Activated CD4-positive, alpha-beta T cell treated with anti-CD3 and anti-CD28 coated beads for 24 hours (primary cell): ENCODE data around the gene ENDOV.
"Not testable (repeated sequence)": the region's sequence is repeated elsewhere in the genome, so short reads cannot be mapped to it uniquely, and the experiment has no call there.

Experiments used
- DNase-seq, 2 donors: peaks; one replicate each; pipeline ENCODE4 v3.0.0-alpha.2; 2020; ENCODE audit warnings: low read depth in 2 of 2

ENDOV gene

GRCh38 chr17:80388601-80389000 lies 26.4 kb upstream of the ENDOV start:
- no peak for DNase-seq

DNA sequence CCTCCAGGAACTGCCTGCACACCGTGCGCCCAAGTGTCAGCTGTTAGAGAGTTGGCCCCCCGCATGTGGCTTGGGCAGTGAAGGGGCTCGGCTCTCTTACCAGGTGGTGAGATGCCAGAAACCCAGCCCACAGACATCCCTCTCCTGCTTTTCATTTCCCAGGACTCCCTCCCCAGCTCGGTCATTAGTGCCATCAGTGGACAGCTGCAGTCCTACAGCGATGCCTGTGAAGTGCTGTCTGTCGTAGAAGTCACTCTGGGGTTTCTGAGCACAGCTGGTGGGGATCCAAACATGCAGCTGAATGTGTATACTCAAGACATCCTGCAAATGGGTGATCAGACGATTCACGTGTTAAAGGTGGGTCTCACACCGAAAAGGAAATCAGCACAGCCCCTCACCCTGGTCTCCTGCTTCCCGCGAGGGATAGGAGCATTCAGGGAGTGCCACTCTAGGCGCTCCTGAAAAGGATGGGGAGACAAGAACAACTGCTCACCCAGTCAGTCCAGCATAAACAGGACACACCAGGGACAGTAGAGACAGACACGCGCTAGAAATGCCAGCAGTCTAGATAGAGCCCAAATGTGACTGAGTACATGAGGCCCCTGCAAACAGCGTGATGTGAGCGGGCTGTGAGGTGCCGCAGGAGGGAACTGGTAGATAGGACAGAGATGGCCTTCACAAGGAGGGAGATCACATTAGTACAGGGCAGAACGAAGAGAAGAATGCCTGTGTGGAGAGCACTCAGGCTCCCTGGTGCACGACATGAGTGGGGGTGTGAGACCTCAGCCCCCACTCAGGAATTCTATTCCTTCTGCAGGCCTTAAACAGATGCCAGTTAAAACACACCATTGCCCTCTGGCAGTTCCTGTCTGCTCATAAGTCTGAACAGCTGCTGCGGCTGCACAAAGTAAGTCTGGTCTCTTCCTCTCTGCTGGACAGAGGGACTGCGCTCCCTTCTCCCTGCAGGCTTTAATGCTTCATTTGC lies 25.7 kb upstream of the ENDOV start:
- no peak for DNase-seq

- DNase-seq = no peak
Measured at GRCh38 chr17:80393241-80393890, 21.6 kb upstream of the ENDOV start.

- DNase-seq = no peak
Measured at GRCh38 chr17:80393961-80394360, 21.0 kb upstream of the ENDOV start.

GRCh38 chr17:80394629-80395216 lies 20.2 kb upstream of the ENDOV start:
- DNase-seq = no peak

- no peak for DNase-seq
Measured at GRCh38 chr17:80395402-80396151, 19.4 kb upstream of the ENDOV start.

- DNase-seq = no peak
Measured at GRCh38 chr17:80396157-80397033, 18.6 kb upstream of the ENDOV start.

DNA sequence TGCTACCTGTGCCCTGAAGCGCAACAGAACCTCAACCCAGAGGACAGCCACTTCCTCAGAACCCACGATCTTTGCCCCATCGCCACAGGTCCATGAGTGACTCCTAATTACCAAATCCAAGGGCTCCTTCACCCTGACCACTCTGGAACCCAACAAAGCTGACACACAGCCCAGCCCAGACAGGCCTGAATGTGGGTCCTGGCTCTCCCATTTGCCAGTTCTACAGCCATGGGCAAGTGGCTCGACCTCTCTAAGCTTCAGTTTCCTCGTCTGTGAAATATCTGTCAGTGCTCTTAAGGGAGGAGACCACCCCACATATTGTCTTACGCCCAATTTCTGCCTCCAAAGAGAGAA lies 18.0 kb upstream of the ENDOV start:
- no peak for DNase-seq

DNA sequence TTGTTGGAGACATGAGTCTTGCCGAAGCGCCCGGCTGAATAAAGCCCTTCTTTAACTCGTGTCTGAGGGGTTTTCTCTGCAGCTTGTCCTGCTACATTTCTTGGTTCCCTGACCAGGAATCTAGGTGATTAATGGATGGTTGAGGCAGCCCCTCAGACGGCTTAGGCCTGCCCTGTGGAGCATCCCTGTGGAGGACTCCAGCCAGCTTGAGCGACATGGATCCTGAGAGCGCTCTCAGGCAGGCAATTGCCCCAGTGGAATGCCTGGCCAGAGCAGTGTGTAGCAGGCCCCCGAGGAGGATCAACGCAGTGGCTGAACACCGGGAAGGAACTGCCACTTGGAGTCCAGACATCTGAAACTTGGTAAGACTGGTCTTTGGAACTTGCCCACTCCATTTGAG lies 17.3 kb upstream of the ENDOV start:
- DNase-seq = no peak

DNA sequence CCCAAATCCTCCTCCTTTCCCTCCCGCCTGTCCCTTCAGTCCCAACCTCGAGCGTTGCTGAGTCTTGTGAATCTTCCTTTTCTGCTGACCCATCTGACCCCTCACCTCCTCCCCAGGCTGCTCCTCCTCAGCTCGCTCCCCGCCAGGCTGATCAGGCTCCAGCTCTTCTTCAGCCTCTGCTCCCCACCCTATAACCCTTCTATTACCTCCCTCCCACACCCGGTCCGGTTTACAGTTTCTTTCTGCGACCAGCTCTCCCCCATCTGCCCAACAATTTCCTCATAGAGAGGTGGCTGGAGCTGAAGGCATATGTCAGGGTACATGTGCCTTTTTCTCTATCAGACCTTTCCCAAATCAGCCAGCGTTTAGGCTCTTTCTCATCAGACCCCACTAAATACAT lies 13.9 kb upstream of the ENDOV start:
- DNase-seq = not testable (repeated sequence)

DNA sequence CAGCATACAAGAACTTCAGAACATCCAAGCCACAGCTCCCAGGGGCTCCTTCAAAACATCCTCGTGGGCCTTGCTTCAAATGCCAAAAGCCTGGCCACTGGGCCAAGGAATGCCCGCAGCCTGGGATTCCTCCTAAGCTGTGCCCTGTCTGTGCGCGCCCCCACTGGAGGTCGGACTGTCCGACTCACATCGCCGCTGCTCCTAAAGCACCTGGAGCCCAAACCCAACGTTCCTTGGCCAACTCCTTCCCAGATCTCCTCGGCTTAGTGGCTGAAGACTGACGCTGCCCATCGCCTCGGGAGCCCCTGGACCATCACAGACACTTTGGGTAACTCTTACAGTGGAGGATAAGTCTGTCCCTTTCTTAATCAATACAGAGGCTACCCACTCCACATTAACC lies 12.9 kb upstream of the ENDOV start:
- DNase-seq = not testable (repeated sequence)

GRCh38 chr17:80402959-80403358 lies 12.0 kb upstream of the ENDOV start:
- DNase-seq = no peak

DNA sequence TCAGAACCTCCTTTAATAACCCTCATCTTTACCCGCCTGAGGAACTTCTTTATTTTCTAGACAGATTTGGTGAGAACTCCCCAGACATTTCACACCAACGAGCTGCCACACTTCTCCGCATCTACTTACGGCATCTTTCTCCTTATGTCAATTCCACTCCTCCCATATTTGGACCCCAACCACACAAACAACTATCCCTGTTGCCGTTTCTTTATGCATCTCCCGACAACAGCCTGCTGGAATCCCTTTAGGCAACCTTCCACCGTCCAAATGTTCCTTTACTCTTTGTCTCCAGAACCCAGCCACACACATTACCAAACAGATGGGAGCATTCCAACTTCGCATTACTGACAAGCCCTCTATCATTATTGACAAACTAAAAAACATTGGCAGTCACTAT lies 8.8 kb upstream of the ENDOV start:
- DNase-seq = no peak

DNA sequence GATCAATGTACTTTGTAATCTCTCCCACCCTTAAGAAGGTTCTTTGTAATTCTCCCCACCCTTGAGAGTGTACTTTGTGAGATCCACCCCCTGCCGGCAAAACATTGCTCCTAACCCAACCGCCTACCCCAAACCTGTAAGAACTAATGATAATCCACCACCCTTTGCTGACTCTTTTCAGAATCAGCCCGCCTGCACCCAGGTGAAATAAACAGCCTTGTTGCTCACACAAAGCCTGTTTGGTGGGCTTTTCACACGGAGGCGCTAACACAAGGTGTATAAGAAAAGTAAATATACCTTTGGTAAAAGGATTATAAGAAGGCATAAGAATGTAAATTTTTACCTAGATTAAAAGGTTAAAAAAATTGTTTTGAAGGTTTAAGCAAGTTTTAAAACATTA lies 7.0 kb upstream of the ENDOV start:
- DNase-seq = not testable (repeated sequence)

DNA sequence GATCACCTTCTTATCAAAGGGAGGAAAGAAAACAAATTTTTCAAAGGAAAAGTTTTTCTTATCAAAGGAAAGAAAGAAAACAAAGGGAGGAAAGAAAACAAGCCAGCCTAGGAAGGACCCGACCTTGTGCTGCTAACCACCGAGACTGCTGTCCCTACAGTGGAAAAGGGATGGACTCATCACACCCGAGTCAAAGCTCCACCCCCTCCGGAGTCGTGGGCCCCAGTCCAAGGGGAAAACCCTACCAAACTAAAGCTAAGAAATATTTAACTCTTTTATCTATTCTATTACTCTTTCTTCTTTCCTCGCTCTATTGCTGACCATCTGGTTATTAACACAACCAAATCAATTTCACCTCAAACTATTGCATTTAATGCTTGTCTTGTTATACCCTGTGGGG lies 6.1 kb upstream of the ENDOV start:
- no peak for DNase-seq

- no peak for DNase-seq
Measured at GRCh38 chr17:80409626-80410025, 5.3 kb upstream of the ENDOV start.

DNA sequence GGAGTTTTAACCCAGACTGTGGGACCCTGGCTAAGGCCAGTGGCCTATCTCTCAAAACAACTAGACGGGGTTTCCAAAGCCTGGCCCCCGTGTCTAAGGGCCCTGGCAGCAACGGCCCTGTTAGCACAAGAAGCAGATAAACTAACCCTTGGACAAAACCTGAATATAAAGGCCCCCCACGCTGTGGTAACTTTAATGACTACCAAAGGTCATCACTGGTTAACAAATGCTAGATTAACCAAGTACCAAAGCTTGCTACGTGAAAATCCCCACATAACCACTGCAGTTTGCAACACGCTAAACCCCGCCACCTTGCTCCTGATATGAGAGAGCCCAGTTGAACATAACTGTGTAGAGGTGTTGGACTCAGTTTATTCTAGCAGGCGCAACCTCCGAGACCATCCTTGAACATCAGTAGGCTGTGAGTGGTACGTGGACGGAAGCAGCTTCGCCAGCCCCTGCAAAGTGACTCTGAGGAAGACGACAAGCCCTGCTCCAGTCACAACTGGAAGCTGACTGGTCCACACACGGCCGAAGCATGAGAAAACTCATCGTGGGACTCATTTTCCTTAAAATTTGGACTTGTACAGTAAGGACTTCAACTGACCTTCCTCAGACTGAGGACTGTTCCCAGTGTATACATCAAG lies 4.4 kb upstream of the ENDOV start:
- not testable (repeated sequence) for DNase-seq

- DNase-seq = no peak
Measured at GRCh38 chr17:80413771-80414507, 1.0 kb upstream of the ENDOV start.

GRCh38 chr17:80414508-80414802 lies 512 bp upstream of the ENDOV start:
- DNase-seq = no peak

DNA sequence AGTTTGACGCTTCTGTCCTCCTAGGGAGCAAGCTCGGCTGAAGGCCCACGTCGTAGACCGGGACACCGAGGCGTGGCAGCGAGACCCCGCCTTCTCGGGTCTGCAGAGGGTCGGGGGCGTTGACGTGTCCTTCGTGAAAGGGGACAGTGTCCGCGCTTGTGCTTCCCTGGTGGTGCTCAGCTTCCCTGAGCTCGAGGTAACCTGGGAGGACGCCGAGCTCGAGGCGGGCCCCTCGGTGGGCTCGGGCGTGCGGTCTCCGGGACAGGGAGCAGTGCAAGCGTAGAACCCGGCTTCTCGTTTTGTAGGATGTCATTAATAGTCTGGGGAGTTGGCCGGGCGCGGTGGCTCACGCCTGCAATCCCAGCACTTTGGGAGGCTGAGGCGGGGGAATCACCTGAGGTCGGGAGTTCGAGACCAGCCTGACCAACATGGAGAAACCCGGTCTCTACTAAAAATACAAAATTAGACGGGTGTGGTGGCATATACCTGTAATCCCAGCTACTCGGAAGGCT lies 715 bp downstream of the ENDOV start:
- no peak for DNase-seq
